Endothelial cell of umbilical vein (primary cell): ENCODE measurements around the gene KIAA1614. TPM values are rescaled to one million over a fixed set of nuclear protein-coding genes. Genes with fewer than 3 reads are reported as not detected.
"Not testable (repeated sequence)": the region's sequence is repeated elsewhere in the genome, so short reads cannot be mapped to it uniquely, and the experiment has no call there.

Source experiments
- BruUV-seq: library from RNA; stranded (reverse); fragments of 400-500 nt; replicated peaks from 2 replicates; lab custom pipeline; 2021; lab: Mats Ljungman, UMichigan
- CTCF ChIA-PET: fragments of 300-600, 350-600 bp; sonication (Branson Sonifier 250); formaldehyde crosslinking; loops from one replicate; lab custom pipeline; 2021; ENCODE audit warnings: antibody characterized with exemption, inconsistent platforms; lab: Charles Lee
- POLR2A ChIA-PET: fragments of 300-600, 350-600 bp; sonication (Branson Sonifier 250); formaldehyde crosslinking; loops from one replicate; lab custom pipeline; 2021; ENCODE audit warnings: antibody characterized with exemption, inconsistent platforms; lab: Charles Lee
- DNase-seq: peaks from one replicate; pipeline ENCODE4 v3.0.0-alpha.2; 2011; ENCODE audit warnings: low read depth, low spot score
- FAIRE-seq: peaks from 2 replicates; lab custom pipeline; 2011; peaks lifted over from hg19 to GRCh38; lab: Jason Lieb, UNC
- H2AFZ ChIP-seq: 2 replicates; pipeline ENCODE4 v1.6.0; 2012; ENCODE audit warnings: low read depth, low read length, control low read depth, inconsistent platforms
- H3K27ac ChIP-seq: 2 replicates; pipeline ENCODE4 v1.5.1; 2011; ENCODE audit warnings: low read depth, mild to moderate bottlenecking, control low read depth, low read length, moderate library complexity; ENCODE audit not compliant: insufficient read depth
- H3K27me3 ChIP-seq, 2 experiments: 2 replicates each; pipeline versions ENCODE4 v1.6.0 to v1.6.1; 2011; ENCODE audit warnings: low read length in 2 of 2, mixed read lengths in 1 of 2; ENCODE audit not compliant: control insufficient read depth in 2 of 2, insufficient read depth in 2 of 2
- H3K36me3 ChIP-seq, 2 experiments: 2 replicates in 1 of 2; 3 replicates in 1 of 2; pipeline ENCODE4 v1.5.1; 2011; ENCODE audit warnings: low read length in 2 of 2, mild to moderate bottlenecking in 1 of 2, moderate library complexity in 1 of 2; ENCODE audit not compliant: control insufficient read depth in 2 of 2, insufficient read depth in 2 of 2; ENCODE audit errors: extremely low read depth in 1 of 2
- H3K4me1 ChIP-seq: 3 replicates; pipeline ENCODE4 v1.5.1; 2011; ENCODE audit warnings: mild to moderate bottlenecking, low read length; ENCODE audit not compliant: control insufficient read depth, insufficient read depth; ENCODE audit errors: extremely low read depth
- H3K4me2 ChIP-seq: 2 replicates; pipeline ENCODE4 v1.6.1; 2011; ENCODE audit warnings: low read length, control low read depth, mixed read lengths; ENCODE audit not compliant: insufficient read depth
- H3K4me3 ChIP-seq, 3 experiments: fragments of 200-600 bp in 1 of 3; sonication (generic), shearing (Covaris generic) in 1 of 3; replicated peaks in 1 of 3; 2 replicates each; pipeline ENCODE4 v1.5.1; 2011 to 2016; ENCODE audit warnings: control low read depth in 3 of 3, low read length in 3 of 3, mild to moderate bottlenecking in 2 of 3, inconsistent platforms in 1 of 3, low read depth in 1 of 3, moderate library complexity in 1 of 3; ENCODE audit not compliant: insufficient read depth in 1 of 3
- H3K79me2 ChIP-seq: 2 replicates; pipeline ENCODE4 v1.6.0; 2012; ENCODE audit warnings: low read length, inconsistent platforms; ENCODE audit not compliant: control insufficient read depth, insufficient read depth
- H3K9ac ChIP-seq: replicated peaks from 2 replicates; pipeline ENCODE3; 2011; ENCODE audit warnings: low read length, control low read depth; ENCODE audit not compliant: insufficient read depth; ENCODE audit errors: extremely low read depth
- H3K9me1 ChIP-seq: replicated peaks from 3 replicates; pipeline ENCODE4 v1.6.0; 2011; ENCODE audit warnings: mild to moderate bottlenecking, low read length; ENCODE audit not compliant: control insufficient read depth, insufficient read depth; ENCODE audit errors: extremely low read depth
- H3K9me3 ChIP-seq: replicated peaks from 2 replicates; pipeline ENCODE4 v1.5.1; 2012; ENCODE audit warnings: low read length, inconsistent platforms; ENCODE audit not compliant: control insufficient read depth, insufficient read depth
- H4K20me1 ChIP-seq: replicated peaks from 2 replicates; pipeline ENCODE3; 2011; ENCODE audit warnings: mild to moderate bottlenecking, low read length; ENCODE audit not compliant: control insufficient read depth, insufficient read depth; ENCODE audit errors: extremely low read depth
- CTCF ChIP-seq, 2 donors: IDR thresholded peaks; 1 replicate in 1 of 2; 2 replicates in 1 of 2; pipeline ENCODE4 v1.5.1; 2011; ENCODE audit warnings: low read length in 2 of 2, mild to moderate bottlenecking in 2 of 2, moderate library complexity in 2 of 2, control low read depth in 1 of 2, inconsistent platforms in 1 of 2, low read depth in 1 of 2; ENCODE audit not compliant: insufficient read depth in 1 of 2; ENCODE audit errors: extremely low read depth in 1 of 2
- EZH2 ChIP-seq: IDR thresholded peaks from 2 replicates; pipeline ENCODE4 v1.6.1; 2012; ENCODE audit warnings: borderline replicate concordance, low read depth, mild to moderate bottlenecking, moderate library complexity, low read length, inconsistent platforms; ENCODE audit not compliant: severe bottlenecking
- FOS ChIP-seq: IDR thresholded peaks from 2 replicates; pipeline ENCODE4 v1.6.1; 2011; ENCODE audit warnings: mild to moderate bottlenecking, low read length, moderate library complexity, borderline replicate concordance; ENCODE audit not compliant: insufficient read depth
- GATA2 ChIP-seq: IDR thresholded peaks from 2 replicates; pipeline ENCODE4 v1.7.0; 2011; ENCODE audit warnings: low read depth, mild to moderate bottlenecking, moderate library complexity, mixed read lengths, low read length; ENCODE audit not compliant: insufficient read length, insufficient read depth
- JUN ChIP-seq: IDR thresholded peaks from 2 replicates; pipeline ENCODE4 v1.6.1; 2011; ENCODE audit warnings: borderline replicate concordance, low read depth; ENCODE audit not compliant: insufficient read length, insufficient read depth
- MAX ChIP-seq: IDR thresholded peaks from 2 replicates; pipeline ENCODE4 v1.6.1; 2011; ENCODE audit not compliant: insufficient read depth, insufficient read length
- MYC ChIP-seq: IDR thresholded peaks from one replicate; pipeline ENCODE4 v1.6.1; 2011; ENCODE audit warnings: mild to moderate bottlenecking, low read depth, low read length
- POLR2A ChIP-seq: IDR thresholded peaks from 2 replicates; pipeline ENCODE4 v1.6.1; 2012; ENCODE audit warnings: low read depth, mild to moderate bottlenecking, control low read depth, low read length
- POLR2AphosphoS5 ChIP-seq: IDR thresholded peaks from 2 replicates; pipeline ENCODE4 v1.6.1; 2012; ENCODE audit warnings: low read depth, mild to moderate bottlenecking, control low read depth, low read length, moderate library complexity; ENCODE audit not compliant: insufficient read depth
- dilution Hi-C: fragments of 300-500 bp; cut with MboI; formaldehyde crosslinking; loops from one replicate; pipeline ENCODE4 v1.15.0; 2019; ENCODE audit warnings: low sequenced_read_pairs; ENCODE audit not compliant: extremely low pct_ligation_motif_present
- intact Hi-C: fragments of 100-400 bp; cut with micrococcal nuclease; formaldehyde crosslinking; loops from one replicate; pipeline ENCODE4 v1.10.0; 2022
- polyA plus RNA-seq, 4 experiments: library from polyadenylated mRNA; depleted of rRNA in 3 of 4; stranded (reverse) in 3 of 4; unstranded in 1 of 4; fragments of >200 nt; gene quantifications; 2 replicates each; pipeline versions ENCODE4 v1.2.1 to v1.2.3, GENCODE V29; 2011 to 2012; ENCODE audit warnings: missing spikeins in 1 of 4
- total RNA-seq: library from RNA; stranded (reverse); gene quantifications from 2 replicates; pipeline ENCODE4 v1.2.3, GENCODE V29; 2021

Gene KIAA1614
- total and polyA plus RNA-seq, 2 donors (not counting 3 experiments of a cell fraction or from before 2014, with no cell fraction given): 1.0 to 2.0 TPM

- Histone ChIP-seq H3K4me2 (no peak overlapping the region), H3K36me3 (peaks cover 0 to 20% of the 10 kb centered on the region in 2 experiments), H3K79me2 (no peaks in the 10 kb centered on the region), H3K4me1 (no peaks in the 10 kb centered on the region), H3K27me3 (no peaks in the 10 kb centered on the region), H3K4me3 (no peak overlapping the region), H2AFZ (no peak overlapping the region), H3K9me3 (no peaks in the 10 kb centered on the region), H3K9me1 (no peaks in the 10 kb centered on the region), H4K20me1 (no peaks in the 10 kb centered on the region), H3K9ac (no peak overlapping the region), H3K27ac (no peak overlapping the region)
- TF ChIP-seq POLR2A (no peak), MYC (no peak), FOS (no peak), MAX (no peak), CTCF (IDR thresholded peaks at IDR 0.05; ENCODE audit: extremely low read depth in 1 of 2, insufficient read depth in 1 of 2, low read depth in 1 of 2, low read length in 2 of 2) (no peak), JUN (no peak), GATA2 (no peak), POLR2AphosphoS5 (no peak), EZH2 (no peak)
- dilution Hi-C loops: no loop called here
- intact Hi-C loops: no loop called here
- FAIRE-seq (no peak), DNase-seq (no peak)
- CTCF ChIA-PET: interaction anchor here (1.3 kb wide), 1 partner anchor 19 kb away, joined by 3 read pairs; no protein-coding TSS in a partner anchor
- POLR2A ChIA-PET: no interaction called here
- BruUV-seq: no TSS peak
Measured at GRCh38 chr1:180967558-180967957, 54.9 kb downstream of the KIAA1614 start.

- H3K9me3 ChIP-seq, POLR2A ChIA-PET, H3K4me2 ChIP-seq, H4K20me1 ChIP-seq, H3K4me1 ChIP-seq, H3K9ac ChIP-seq, H2AFZ ChIP-seq, DNase-seq, FAIRE-seq, H3K27me3 ChIP-seq, H3K79me2 ChIP-seq, H3K27ac ChIP-seq, intact Hi-C loops, H3K4me3 ChIP-seq, dilution Hi-C loops, CTCF ChIA-PET, BruUV-seq, H3K9me1 ChIP-seq: not testable (repeated sequence)
- peaks cover 0 to 19% of the 10 kb centered on the region in 2 experiments for H3K36me3 ChIP-seq
Measured at GRCh38 chr1:180968834-180969233, 56.1 kb downstream of the KIAA1614 start.
